ENCODE measurements around the gene A4GALT.

A4GALT gene

GRCh38 chr22:42701694-42702093, 19.0 kb downstream of the A4GALT start:
- TF ChIP-seq Cebpa-rat (IDR thresholded peaks at IDR 0.05), result no peak
- no peak overlapping the region for H3K27ac ChIP-seq

GRCh38 chr22:42700901-42701300, 19.8 kb downstream of the A4GALT start:
- no peak overlapping the region for H3K27ac ChIP-seq
- H3K4me3 ChIP-seq, result no peak overlapping the region
- H3K4me1 ChIP-seq, result peaks cover 0 to 24% (median 15%) of the 10 kb centered on the region in 10 experiments; a peak in 16 of 20 replicates
- no peaks in the 10 kb centered on the region for H3K27me3 ChIP-seq
- no peak overlapping the region for H3K9ac ChIP-seq
- H4K20me1 ChIP-seq, result no peaks in the 10 kb centered on the region
- no peak for TF ChIP-seq Cebpa-rat (IDR thresholded peaks at IDR 0.05)
- H3K9me3 ChIP-seq (replicated peaks in 1 of 11), result no peaks in the 10 kb centered on the region
- no peak overlapping the region for H3K4me2 ChIP-seq
- H3K36me3 ChIP-seq, result no peaks in the 10 kb centered on the region

More at GRCh38 chr22:42701694-42702093, 19.0 kb downstream of the A4GALT start:
- H3K9ac ChIP-seq, result no peak overlapping the region
- no peaks in the 10 kb centered on the region for H3K27me3 ChIP-seq
- peaks cover 0 to 16% (median 7%) of the 10 kb centered on the region in 10 experiments; a peak in 15 of 20 replicates for H3K4me1 ChIP-seq
- H3K4me2 ChIP-seq, result no peak overlapping the region
- no peaks in the 10 kb centered on the region for H3K9me3 ChIP-seq (replicated peaks in 1 of 11)
- H4K20me1 ChIP-seq, result no peaks in the 10 kb centered on the region
- no peaks in the 10 kb centered on the region for H3K36me3 ChIP-seq
- H3K4me3 ChIP-seq, result no peak overlapping the region

- H3K4me3 ChIP-seq, result no peak overlapping the region
Observed at GRCh38 chr22:42700355-42700754, 20.3 kb downstream of the A4GALT start.

GRCh38 chr22:42699976-42700352, 20.7 kb downstream of the A4GALT start:
- Histone ChIP-seq H3K4me2 (no peak overlapping the region), H3K27me3 (no peaks in the 10 kb centered on the region), H3K36me3 (no peaks in the 10 kb centered on the region), H3K4me1 (peaks cover 0 to 33% (median 24%) of the 10 kb centered on the region in 10 experiments; a peak in 16 of 20 replicates), H3K9ac (no peak overlapping the region), H3K9me3 (replicated peaks in 1 of 11) (no peaks in the 10 kb centered on the region), H3K4me3 (no peak overlapping the region), H3K27ac (no peak overlapping the region), H4K20me1 (no peaks in the 10 kb centered on the region; a peak in 1 of 22 replicates)
- no peak for TF ChIP-seq Cebpa-rat (IDR thresholded peaks at IDR 0.05)

More at GRCh38 chr22:42700355-42700754, 20.3 kb downstream of the A4GALT start:
- TF ChIP-seq Cebpa-rat (IDR thresholded peaks at IDR 0.05), result no peak
- no peak overlapping the region for H3K4me2 ChIP-seq
- no peaks in the 10 kb centered on the region for H3K36me3 ChIP-seq
- no peak overlapping the region for H3K9ac ChIP-seq
- no peaks in the 10 kb centered on the region; a peak in 1 of 22 replicates for H4K20me1 ChIP-seq
- no peak overlapping the region for H3K27ac ChIP-seq
- no peaks in the 10 kb centered on the region for H3K9me3 ChIP-seq (replicated peaks in 1 of 11)
- H3K27me3 ChIP-seq, result no peaks in the 10 kb centered on the region
- H3K4me1 ChIP-seq, result peaks cover 0 to 29% (median 20%) of the 10 kb centered on the region in 10 experiments; a peak in 16 of 20 replicates

GRCh38 chr22:42699281-42699975, 21.2 kb downstream of the A4GALT start:
- no peak for TF ChIP-seq Cebpa-rat (IDR thresholded peaks at IDR 0.05)
- no peak overlapping the region for H3K4me3 ChIP-seq
- no peak overlapping the region for H3K27ac ChIP-seq
- H4K20me1 ChIP-seq, result no peaks in the 10 kb centered on the region; a peak in 1 of 22 replicates
- H3K9ac ChIP-seq, result no peak overlapping the region
- H3K4me2 ChIP-seq, result no peak overlapping the region
- H3K27me3 ChIP-seq, result no peaks in the 10 kb centered on the region
- no peaks in the 10 kb centered on the region for H3K36me3 ChIP-seq
- H3K4me1 ChIP-seq, result peaks cover 0 to 39% (median 30%) of the 10 kb centered on the region in 10 experiments; a peak in 16 of 20 replicates
- H3K9me3 ChIP-seq (replicated peaks in 1 of 11), result no peaks in the 10 kb centered on the region

- H4K20me1 ChIP-seq, result no peaks in the 10 kb centered on the region; a peak in 1 of 22 replicates
- no peak overlapping the region for H3K9ac ChIP-seq
- H3K4me2 ChIP-seq, result no peak overlapping the region; a peak in 1 of 22 replicates
- no peak overlapping the region for H3K27ac ChIP-seq
- TF ChIP-seq Cebpa-rat (IDR thresholded peaks at IDR 0.05), result no peak
- H3K9me3 ChIP-seq (replicated peaks in 1 of 11), result no peaks in the 10 kb centered on the region
- H3K27me3 ChIP-seq, result no peaks in the 10 kb centered on the region
- no peak overlapping the region for H3K4me3 ChIP-seq
- H3K4me1 ChIP-seq, result peaks cover 8 to 57% (median 47%) of the 10 kb centered on the region in 10 experiments
- H3K36me3 ChIP-seq, result no peaks in the 10 kb centered on the region
Observed at GRCh38 chr22:42697542-42698013, 23.1 kb downstream of the A4GALT start.

GRCh38 chr22:42696331-42696967, 24.2 kb downstream of the A4GALT start:
- peak overlapping the region in 9 of 11 experiments; percentile 34 to 72 (median 67); a peak in 17 of 22 replicates for H3K4me2 ChIP-seq
- peak in 1 of 11 experiments; percentile 32; a peak in 1 of 22 replicates for TF ChIP-seq Cebpa-rat (IDR thresholded peaks at IDR 0.05)
- no peak overlapping the region for H3K4me3 ChIP-seq
- H3K9me3 ChIP-seq (replicated peaks in 1 of 11), result no peaks in the 10 kb centered on the region
- no peak overlapping the region for H3K27ac ChIP-seq
- H3K36me3 ChIP-seq, result no peaks in the 10 kb centered on the region
- H3K27me3 ChIP-seq, result peaks cover 0 to 6% (median 0%) of the 10 kb centered on the region in 11 experiments; a peak in 2 of 22 replicates
- H3K9ac ChIP-seq, result no peak overlapping the region; a peak in 1 of 22 replicates
- no peaks in the 10 kb centered on the region; a peak in 1 of 22 replicates for H4K20me1 ChIP-seq
- H3K4me1 ChIP-seq, result peaks cover 17 to 68% (median 58%) of the 10 kb centered on the region in 10 experiments

- Histone ChIP-seq H3K4me3 (no peak overlapping the region), H3K36me3 (no peaks in the 10 kb centered on the region), H3K27ac (peak overlapping the region in 2 of 11 experiments; percentile 17 to 36; a peak in 1 of 22 replicates), H3K4me2 (peak overlapping the region in 8 of 11 experiments; percentile 34 to 72 (median 67); a peak in 16 of 22 replicates), H3K9ac (0 out of 22 replicates have a peak overlapping the region, but pooled peaks of 1 of the 11 experiments have one; percentile 18), H3K9me3 (replicated peaks in 1 of 11) (no peaks in the 10 kb centered on the region), H3K27me3 (peaks cover 0 to 6% (median 0%) of the 10 kb centered on the region in 11 experiments; a peak in 2 of 22 replicates), H4K20me1 (no peaks in the 10 kb centered on the region; a peak in 1 of 22 replicates), H3K4me1 (peaks cover 17 to 76% (median 64%) of the 10 kb centered on the region in 10 experiments)
- no peak for TF ChIP-seq Cebpa-rat (IDR thresholded peaks at IDR 0.05)
Observed at GRCh38 chr22:42695294-42695693, 25.4 kb downstream of the A4GALT start.
